Activated T-cell treated with anti-CD3 and anti-CD28 coated beads for 4 hours (primary cell): Measurements from ENCODE around the gene TNFRSF13B.
"Not testable (repeated sequence)": the region's sequence is repeated elsewhere in the genome, so short reads cannot be mapped to it uniquely, and the experiment has no call there.

Source experiments
- DNase-seq: peaks from one replicate; pipeline ENCODE4 v3.0.0-alpha.2; 2020

Gene TNFRSF13B

DNA sequence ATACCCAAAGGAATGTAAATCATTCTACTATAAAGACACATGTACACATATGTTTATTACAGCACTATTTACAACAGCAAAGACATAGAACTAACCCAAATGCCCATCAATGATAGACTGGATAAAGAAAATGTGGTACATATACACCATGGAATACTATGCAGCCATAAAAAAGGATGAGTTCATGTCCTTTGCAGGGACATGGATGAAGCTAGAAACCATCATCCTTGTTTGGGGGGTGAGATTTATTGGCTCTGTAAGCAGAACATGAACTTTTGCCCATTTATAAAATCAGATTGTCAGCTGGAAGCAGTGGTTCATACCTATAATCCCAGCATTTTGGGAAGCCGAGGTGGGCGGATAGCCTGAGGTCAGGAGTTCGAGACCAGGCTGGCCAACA is 68.8 kb downstream of the TNFRSF13B start:
- not testable (repeated sequence) for DNase-seq

DNA sequence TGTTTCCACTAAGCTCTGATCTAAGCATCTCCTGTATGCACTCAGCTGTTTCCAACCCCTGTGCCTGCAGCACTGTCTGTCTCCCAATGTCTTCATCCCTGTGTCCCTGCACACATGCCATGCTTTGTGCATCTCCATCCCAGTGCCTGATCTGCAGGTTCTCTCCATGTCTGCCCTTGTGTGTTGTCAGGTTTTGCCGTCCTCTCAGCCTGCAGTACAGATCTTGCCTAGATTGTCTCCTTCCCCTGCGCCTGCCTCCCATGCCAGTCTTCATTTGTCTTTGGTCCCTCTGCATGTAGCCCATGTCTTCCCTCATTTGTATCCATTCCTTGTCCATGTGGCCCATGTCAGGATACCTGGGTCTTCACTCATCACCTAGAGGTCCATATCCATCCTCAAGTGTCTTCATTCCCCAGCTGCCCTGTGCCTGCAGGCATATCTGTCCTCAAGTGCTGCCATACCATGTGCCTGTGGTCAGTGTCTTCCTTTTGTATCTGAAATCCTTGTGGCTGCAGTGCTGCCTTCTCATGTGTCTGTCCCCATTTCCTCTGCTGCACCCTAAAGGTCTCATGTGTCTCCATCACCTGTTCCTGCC is 71.5 kb downstream of the TNFRSF13B start:
- no peak for DNase-seq

DNA sequence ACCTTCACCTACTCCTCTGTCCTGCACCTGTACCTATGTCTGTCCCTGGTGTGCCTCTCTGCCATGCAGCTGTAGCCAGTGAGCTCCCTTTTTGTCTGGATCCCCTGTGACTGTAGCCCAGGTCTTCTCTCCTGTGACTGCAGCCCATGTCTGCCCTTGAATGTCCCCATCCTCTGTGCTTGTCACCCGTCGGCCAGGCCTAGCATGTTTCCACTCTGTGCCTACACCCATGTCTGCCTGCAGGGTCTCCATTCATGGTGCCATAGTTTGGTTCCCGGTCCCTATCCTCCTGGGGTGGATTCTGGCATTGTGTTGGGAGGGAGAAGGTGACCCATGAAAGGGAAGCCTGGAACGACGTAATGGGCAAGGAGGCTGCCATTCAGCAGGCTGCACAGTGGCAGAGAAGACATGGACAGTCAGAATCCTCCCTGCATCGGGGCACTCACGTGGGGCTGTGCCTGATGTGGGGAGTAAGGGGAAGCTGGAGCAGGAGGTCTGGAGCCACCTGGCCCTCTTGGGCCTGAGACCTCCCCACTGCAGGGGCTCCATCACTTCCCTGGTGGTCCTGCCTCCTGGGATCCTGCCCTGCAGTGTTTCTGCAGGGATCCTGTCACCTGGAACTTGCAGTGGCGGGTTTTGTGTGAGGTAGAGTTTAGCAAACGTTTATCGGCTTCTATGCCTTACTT is 74.6 kb downstream of the TNFRSF13B start:
- not testable (repeated sequence) for DNase-seq

DNA sequence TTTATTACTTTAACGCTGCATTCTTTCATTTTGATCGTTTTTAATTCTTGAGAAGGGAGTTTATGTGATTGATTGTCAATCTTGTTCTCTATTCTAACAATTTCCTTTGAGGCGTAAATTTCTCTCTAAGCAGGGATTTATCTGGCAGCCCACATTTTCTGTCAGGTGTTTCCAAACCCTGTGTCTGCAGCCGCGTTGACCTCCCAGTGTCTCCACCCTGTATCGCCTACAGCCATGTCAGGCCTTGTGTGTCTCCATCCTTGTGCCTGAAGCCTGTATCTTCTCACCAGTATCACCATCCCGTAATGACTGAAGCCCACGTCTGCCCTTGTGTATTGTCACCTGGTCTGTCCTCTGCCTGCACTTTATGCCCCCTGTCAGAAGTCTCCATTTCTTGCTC is 75.7 kb downstream of the TNFRSF13B start:
- DNase-seq, result not testable (repeated sequence)

DNA sequence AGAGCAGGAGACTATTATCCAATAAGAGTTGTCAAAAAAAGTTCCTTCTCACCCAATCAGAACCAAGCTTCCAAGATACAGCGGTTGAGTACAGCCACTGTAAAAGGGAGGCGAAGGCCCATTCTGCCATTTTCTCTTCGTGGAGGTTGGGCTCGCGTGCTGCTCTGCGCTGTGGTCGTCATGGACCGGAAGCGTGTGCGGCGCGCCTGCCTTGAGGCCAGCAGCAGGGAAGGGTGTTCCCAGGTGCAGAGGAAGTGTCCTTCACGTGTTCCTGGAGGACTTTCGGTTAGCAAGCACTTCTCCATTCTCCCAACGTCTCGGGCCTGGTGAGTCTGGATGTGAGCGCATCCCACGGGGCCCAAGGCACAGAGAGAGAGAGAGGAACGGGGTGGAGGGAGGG is 78.4 kb downstream of the TNFRSF13B start:
- DNase-seq, result not testable (repeated sequence)

DNA sequence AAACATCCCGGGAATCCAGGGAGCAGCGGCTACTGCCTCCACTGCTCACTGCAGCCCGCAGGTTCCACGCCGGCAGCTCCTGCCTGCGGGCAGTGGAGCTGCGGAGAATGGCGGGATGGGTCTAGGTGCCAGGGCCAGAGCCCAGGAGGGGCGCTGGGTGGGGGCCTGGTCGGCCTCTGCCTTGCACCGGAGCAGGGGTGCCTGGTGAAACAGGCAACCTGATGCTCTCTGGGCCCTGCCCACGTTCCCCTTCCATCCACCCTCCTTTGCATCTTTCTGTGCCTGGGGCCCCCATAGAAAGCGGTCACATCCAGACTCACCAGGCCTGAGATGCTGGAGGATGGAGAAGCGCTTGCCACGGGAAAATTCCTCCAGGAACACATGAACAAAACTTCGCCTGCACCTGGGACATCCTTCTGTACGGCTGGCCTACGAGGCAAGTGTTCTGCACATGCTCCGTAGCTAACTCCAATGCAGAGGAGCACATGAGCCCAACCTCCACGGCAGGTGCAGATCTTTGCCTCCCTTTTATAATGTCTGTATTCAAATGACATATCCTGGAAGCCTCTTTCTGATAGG is 79.0 kb downstream of the TNFRSF13B start:
- not testable (repeated sequence) for DNase-seq

DNA sequence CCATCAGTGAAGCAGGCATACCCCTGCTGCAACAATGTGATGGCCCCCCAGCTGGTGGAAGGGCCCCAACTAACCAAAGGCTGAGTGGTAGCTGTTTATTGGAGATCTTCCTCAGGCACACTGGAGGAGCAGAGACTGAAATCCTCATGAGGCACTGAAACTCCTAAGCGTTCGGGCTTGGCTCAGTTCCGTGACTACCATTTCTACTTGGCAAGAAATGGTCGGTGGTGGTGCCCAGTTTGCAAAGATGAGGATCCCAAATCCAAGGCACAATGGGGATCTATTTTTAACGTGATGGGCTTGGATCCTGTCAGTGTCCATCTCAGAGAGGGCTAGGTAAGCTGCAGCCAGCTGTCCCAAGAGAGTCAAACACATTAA is 82.8 kb downstream of the TNFRSF13B start:
- no peak for DNase-seq
